Gastrocnemius medialis (tissue), 4 donors: ENCODE measurements around the gene SH2B3. TPM values are rescaled to one million over a fixed set of nuclear protein-coding genes. Genes with fewer than 3 reads are reported as not detected.

Experiments used
- ATAC-seq, 2 donors: fragments of 150-250 bp; one replicate each; pipeline ENCODE4 v1.9.1; 2016
- DNase-seq, 2 donors: peaks; one replicate each; pipeline ENCODE4 v3.0.0-alpha.2; 2019
- H3K27ac ChIP-seq, 4 donors: fragments of 200-600 bp; sonication (generic); 1 replicate in 1 of 4; 2 replicates in 3 of 4; pipeline ENCODE4 v1.5.1; 2016 to 2018; ENCODE audit warnings: mild to moderate bottlenecking in 2 of 4, moderate library complexity in 1 of 4
- H3K27me3 ChIP-seq, 3 donors: fragments of 200-600 bp; sonication (generic) in 2 of 3; 1 replicate in 1 of 3; 2 replicates in 2 of 3; pipeline versions ENCODE4 v1.5.1 to v1.6.0; 2016 to 2019; ENCODE audit warnings: mild to moderate bottlenecking in 1 of 3, moderate library complexity in 1 of 3
- H3K36me3 ChIP-seq, 2 donors: fragments of 200-600 bp; sonication (generic) in 1 of 2; one replicate each; pipeline ENCODE4 v1.5.1; 2017 to 2018
- H3K4me1 ChIP-seq, 2 donors: fragments of 200-600 bp; sonication (generic) in 1 of 2; one replicate each; pipeline ENCODE4 v1.5.1; 2016 to 2017; ENCODE audit warnings: mild to moderate bottlenecking in 2 of 2
- H3K4me3 ChIP-seq, 4 donors: fragments of 200-600 bp; sonication (generic) in 3 of 4; 1 replicate in 1 of 4; 2 replicates in 3 of 4; pipeline ENCODE4 v1.5.1; 2016 to 2019; ENCODE audit warnings: mild to moderate bottlenecking in 2 of 4
- H3K9me3 ChIP-seq, 3 donors: fragments of 200-600 bp; sonication (generic) in 2 of 3; 1 replicate in 1 of 3; 2 replicates in 2 of 3; pipeline ENCODE4 v1.5.1; 2016 to 2019
- CTCF ChIP-seq, 5 experiments: fragments of 450-650 bp in 3 of 5; fragments of 200-600 bp in 2 of 5; sonication (generic) in 2 of 5; IDR thresholded peaks in 4 of 5; conservative IDR thresholded peaks in 1 of 5; 1 replicate in 4 of 5; 2 replicates in 1 of 5; pipeline ENCODE4 v1.5.1; 2016 to 2019; ENCODE audit warnings: antibody characterized with exemption in 5 of 5, mild to moderate bottlenecking in 3 of 5, moderate library complexity in 3 of 5
- POLR2A ChIP-seq, 2 donors: fragments of 450-650 bp; IDR thresholded peaks; one replicate each; pipeline ENCODE4 v1.6.1; 2017; ENCODE audit warnings: antibody characterized with exemption in 2 of 2, mild to moderate bottlenecking in 2 of 2, moderate library complexity in 2 of 2
- in situ Hi-C, 4 donors: fragments of 200-750 bp; cut with MboI; loops; one replicate each; pipeline versions ENCODE4 v1.15.0 to v1.8.0; 2017; ENCODE audit warnings: low sequenced_read_pairs in 4 of 4
- intact Hi-C: fragments of 100-400 bp; cut with DNase I; formaldehyde crosslinking; loops from one replicate; pipeline ENCODE4 v1.15.1; 2023; ENCODE audit warnings: low total_unique reads
- total RNA-seq, 4 donors: library from RNA; depleted of rRNA; stranded (reverse); fragments of >200 nt; gene quantifications; one replicate each; pipeline versions ENCODE4 v1.1.0 to v1.2.3, GENCODE V29; 2016

SH2B3 gene
- total RNA-seq, 4 donors from 2014 or later = 10.4 to 20.0 (median 15.5) TPM

- ATAC-seq = peak; percentile 78 to 83
- Histone ChIP-seq H3K4me3 (no peak overlapping the region), H3K27ac (peak overlapping the region; percentile 73 to 87 (median 82)), H3K27me3 (no peaks in the 10 kb centered on the region), H3K9me3 (no peaks in the 10 kb centered on the region), H3K4me1 (peaks cover 59 to 68% of the 10 kb centered on the region in 2 donors), H3K36me3 (peaks cover 0 to 30% of the 10 kb centered on the region in 2 donors)
- intact Hi-C loops = no loop called here
- TF ChIP-seq POLR2A (IDR thresholded peaks at IDR 0.05) = no peak
- TF ChIP-seq CTCF (IDR thresholded peaks at IDR 0.05 in 4 of 5, conservative IDR thresholded peaks at IDR 0.05 in 1 of 5) = no peak
- DNase-seq = peak; percentile 48 to 56
- in situ Hi-C loops = loop anchor here in 1 of 4 donors (5.0 kb wide), 1 partner anchor 52 kb away; no protein-coding TSS in a partner anchor
These were observed 43.4 kb downstream of the SH2B3 start for GRCh38 chr12:111448846-111449790.

DNA sequence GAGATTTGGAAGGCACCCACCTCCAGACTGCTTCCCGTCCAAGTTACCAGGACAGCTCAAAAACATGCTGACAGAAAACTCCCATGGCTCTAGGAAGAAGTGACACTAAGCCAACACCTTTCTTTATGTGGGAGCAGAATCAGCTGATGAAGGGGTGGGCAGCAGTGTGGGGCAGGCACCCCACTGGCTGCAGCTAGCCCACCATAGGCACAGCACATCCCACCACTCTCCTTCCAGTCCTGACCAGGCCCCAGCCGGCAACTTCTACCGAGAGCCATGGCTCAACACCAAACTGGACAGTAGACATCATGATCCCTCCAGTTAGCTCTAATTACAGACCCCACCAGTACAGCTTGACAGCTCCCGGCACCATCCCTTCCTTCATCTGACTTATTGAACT is 45.0 kb downstream of the SH2B3 start:
- H3K27ac ChIP-seq = peak overlapping the region; percentile 73 to 87 (median 82)
- H3K9me3 ChIP-seq = no peaks in the 10 kb centered on the region
- intact Hi-C loops (loop anchor here (1.0 to 2.0 kb wide), 2 partner anchors 46 to 53 kb away; partner anchors contain the start of gene SH2B3), in situ Hi-C loops (loop anchor here in 3 of 4 donors (5.0 kb wide), 1 partner anchor 53 kb away; no protein-coding TSS in a partner anchor)
- TF ChIP-seq CTCF (IDR thresholded peaks at IDR 0.05 in 4 of 5, conservative IDR thresholded peaks at IDR 0.05 in 1 of 5) (no peak), POLR2A (IDR thresholded peaks at IDR 0.05) (no peak)
- no peak overlapping the region for H3K4me3 ChIP-seq
- no peak for ATAC-seq
- peaks cover 46 to 53% of the 10 kb centered on the region in 2 donors for H3K4me1 ChIP-seq
- no peaks in the 10 kb centered on the region for H3K27me3 ChIP-seq
- peak in 1 of 2 donors; percentile 25 for DNase-seq
- peaks cover 0 to 45% of the 10 kb centered on the region in 2 donors for H3K36me3 ChIP-seq

GRCh38 chr12:111451232-111451631 is 45.5 kb downstream of the SH2B3 start:
- intact Hi-C loops (loop anchor here (1.0 to 2.0 kb wide), 2 partner anchors 46 to 54 kb away; partner anchors contain the start of gene SH2B3), in situ Hi-C loops (loop anchor here in 3 of 4 donors (5.0 kb wide), 1 partner anchor 54 kb away; no protein-coding TSS in a partner anchor)
- ATAC-seq (no peak), DNase-seq (no peak)
- Histone ChIP-seq H3K9me3 (no peaks in the 10 kb centered on the region), H3K36me3 (peaks cover 0 to 51% of the 10 kb centered on the region in 2 donors), H3K4me1 (peaks cover 40 to 47% of the 10 kb centered on the region in 2 donors), H3K27ac (peak overlapping the region; percentile 73 to 87 (median 82)), H3K4me3 (no peak overlapping the region), H3K27me3 (no peaks in the 10 kb centered on the region)
- TF ChIP-seq CTCF (IDR thresholded peaks at IDR 0.05 in 4 of 5, conservative IDR thresholded peaks at IDR 0.05 in 1 of 5) (no peak), POLR2A (IDR thresholded peaks at IDR 0.05) (no peak)

DNA sequence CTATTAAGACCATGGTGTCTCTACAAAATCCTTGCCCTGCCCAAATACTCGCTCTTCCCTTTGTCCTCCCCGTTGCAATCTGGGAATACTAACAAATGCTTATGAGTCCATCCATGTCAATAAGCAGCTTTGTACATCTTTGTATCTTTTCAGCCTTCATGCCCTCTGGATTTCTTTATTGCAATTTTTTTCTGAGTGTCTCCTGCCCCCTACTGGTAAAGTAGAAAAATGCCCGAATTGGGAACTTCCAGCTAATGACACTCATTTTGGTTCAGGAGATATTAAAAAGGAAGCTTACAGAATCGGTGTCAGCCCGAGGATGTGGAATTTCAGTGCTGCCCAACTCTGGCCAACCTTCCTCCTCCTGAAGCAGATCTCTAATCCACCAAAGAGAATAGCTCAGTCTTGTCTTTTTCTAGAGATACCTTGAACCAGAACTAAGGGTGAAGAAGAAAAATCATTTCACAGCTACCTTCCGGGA is 46.0 kb downstream of the SH2B3 start:
- H3K4me1 ChIP-seq = peaks cover 35 to 43% of the 10 kb centered on the region in 2 donors
- H3K27ac ChIP-seq = peak overlapping the region; percentile 73 to 87 (median 82)
- TF ChIP-seq POLR2A (IDR thresholded peaks at IDR 0.05) (no peak), CTCF (IDR thresholded peaks at IDR 0.05 in 4 of 5, conservative IDR thresholded peaks at IDR 0.05 in 1 of 5) (peak; percentile 67 to 85 (median 84))
- no peaks in the 10 kb centered on the region for H3K27me3 ChIP-seq
- H3K4me3 ChIP-seq = no peak overlapping the region
- no peak for DNase-seq
- in situ Hi-C loops (loop anchor here in 3 of 4 donors (5.0 kb wide), 1 partner anchor 54 kb away; no protein-coding TSS in a partner anchor), intact Hi-C loops (loop anchor here (1.0 to 2.0 kb wide), 2 partner anchors 47 to 54 kb away; partner anchors contain the start of gene SH2B3)
- H3K36me3 ChIP-seq = peaks cover 0 to 51% of the 10 kb centered on the region in 2 donors
- no peak for ATAC-seq
- H3K9me3 ChIP-seq = no peaks in the 10 kb centered on the region
